Lower leg skin (tissue), 4 donors: Measurements from ENCODE around the gene GPR55. TPM values are rescaled to one million over a fixed set of nuclear protein-coding genes. Genes with fewer than 3 reads are reported as not detected.

Source experiments
- DNase-seq, 2 donors: peaks; one replicate each; pipeline ENCODE4 v3.0.0-alpha.2; 2019; ENCODE audit warnings: low spot score in 2 of 2
- H3K4me3 ChIP-seq: fragments of 200-600 bp; sonication (generic); 2 replicates; pipeline ENCODE4 v1.5.1; 2017; ENCODE audit warnings: mild to moderate bottlenecking, low read depth; ENCODE audit not compliant: poor library complexity, severe bottlenecking
- CTCF ChIP-seq, 3 donors: fragments of 450-650 bp; IDR thresholded peaks; one replicate each; pipeline ENCODE4 v1.5.1; 2016; ENCODE audit warnings: antibody characterized with exemption in 3 of 3, mild to moderate bottlenecking in 3 of 3, moderate library complexity in 2 of 3
- POLR2A ChIP-seq, 2 donors: fragments of 450-650 bp; IDR thresholded peaks; one replicate each; pipeline ENCODE4 v1.6.1; 2016 to 2017; ENCODE audit warnings: antibody characterized with exemption in 2 of 2, mild to moderate bottlenecking in 1 of 2, moderate library complexity in 1 of 2
- WGBS, 2 donors: methylation state at CpG; one replicate each; pipeline ENCODE4 v1.1.5; 2018; 5-methylcytosine and 5-hydroxymethylcytosine counted together
- intact Hi-C: fragments of 100-400 bp; cut with DNase I; formaldehyde crosslinking; loops from one replicate; pipeline ENCODE4 v1.15.0; 2023; ENCODE audit warnings: low total_unique reads
- total RNA-seq, 4 donors: library from RNA; depleted of rRNA; stranded (reverse); fragments of >200 nt; gene quantifications; one replicate each; pipeline ENCODE4 v1.1.0, GENCODE V29; 2016

Gene GPR55
- total RNA-seq, 4 donors from 2014 or later = 0.30 TPM; not detected in 3

DNA sequence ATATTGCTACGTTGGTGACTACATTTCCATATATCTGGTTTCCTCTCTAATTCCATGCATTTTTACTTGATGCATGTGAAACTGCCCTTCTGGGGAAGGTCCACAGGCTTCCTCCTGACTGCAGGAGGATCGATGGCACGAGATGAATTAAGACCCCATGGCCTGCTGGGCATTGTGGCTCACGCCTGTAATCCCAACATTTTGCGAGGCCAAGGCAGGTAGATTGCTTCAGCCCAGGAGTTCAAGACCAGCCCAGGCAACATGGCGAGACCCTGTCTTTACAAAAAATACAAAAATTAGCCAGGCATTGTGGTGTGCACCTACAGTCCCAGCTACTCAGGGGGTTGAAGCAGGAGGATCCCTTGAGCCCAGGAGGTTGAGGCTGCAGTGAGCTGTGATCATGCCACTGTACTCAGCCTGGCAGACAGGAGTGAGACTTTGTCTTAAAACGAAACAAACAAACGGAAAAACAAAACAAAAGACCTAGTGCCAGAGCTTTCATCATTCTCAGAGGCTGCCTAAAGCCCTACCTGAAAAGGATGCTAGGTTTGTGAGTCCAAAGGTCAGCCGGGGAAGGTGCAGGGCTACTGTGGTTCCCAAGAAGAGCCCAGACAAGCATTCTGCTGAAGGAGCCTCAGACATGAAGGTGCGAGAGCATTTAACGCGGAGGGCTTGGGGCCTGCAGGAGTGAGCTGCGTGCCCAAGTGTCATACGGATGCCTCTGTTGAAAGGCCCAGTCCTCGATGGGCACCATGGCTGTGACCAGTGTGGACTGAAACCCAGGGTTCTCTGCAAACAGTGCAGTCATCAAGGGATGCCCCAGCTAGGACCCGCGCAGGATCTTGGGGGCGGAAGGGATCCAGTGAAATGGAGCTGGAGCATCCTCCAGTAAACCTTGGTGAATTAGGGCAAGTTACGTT, 21.6 kb downstream of the GPR55 start:
- TF ChIP-seq POLR2A (IDR thresholded peaks at IDR 0.05) (no peak), CTCF (IDR thresholded peaks at IDR 0.05) (no peak)
- DNase-seq = peak in 1 of 2 donors; percentile 68
- no peak overlapping the region for H3K4me3 ChIP-seq
- intact Hi-C loops = no loop called here
- 90 to 92% methylated on average over 19 of the region's 19 CpGs for WGBS, 2 donors

DNA sequence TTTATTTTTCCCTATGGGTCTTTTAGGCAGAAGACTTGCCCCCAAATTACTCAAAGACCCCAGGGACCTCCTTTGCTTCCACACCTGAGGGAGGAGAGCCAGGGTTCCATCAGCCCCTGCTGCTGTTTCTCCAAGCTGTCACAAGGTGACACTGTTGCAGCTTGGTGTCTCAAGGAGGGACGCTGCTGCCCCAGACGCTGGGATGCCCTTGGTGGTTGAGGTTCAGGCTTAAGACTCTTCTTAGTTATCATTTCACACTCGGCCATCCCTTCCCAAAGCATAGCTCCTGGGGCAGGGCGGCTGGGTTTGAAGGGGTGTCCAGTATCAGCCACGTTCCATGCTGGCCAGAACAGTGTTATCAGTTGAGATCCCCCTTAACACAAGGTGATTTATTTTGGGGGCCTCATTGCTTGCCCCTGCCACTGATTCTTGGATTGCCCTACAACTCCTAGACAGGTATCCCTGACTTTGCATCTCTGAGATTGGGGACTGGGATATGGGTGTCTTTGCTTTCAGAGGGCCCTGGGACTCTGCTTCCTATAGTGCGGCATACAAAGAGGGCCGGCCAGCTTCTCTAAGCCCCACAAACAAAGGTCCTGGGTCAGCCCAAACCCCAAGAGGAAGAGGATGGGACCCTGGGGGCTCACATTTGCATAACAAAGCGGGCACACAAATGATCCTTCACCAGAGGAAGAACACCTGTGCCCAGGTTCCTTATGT, 22.7 kb downstream of the GPR55 start:
- no peak overlapping the region for H3K4me3 ChIP-seq
- 43 to 53% methylated on average over 8 of the region's 8 CpGs for WGBS, 2 donors
- intact Hi-C loops = no loop called here
- TF ChIP-seq CTCF (IDR thresholded peaks at IDR 0.05) = no peak
- no peak for TF ChIP-seq POLR2A (IDR thresholded peaks at IDR 0.05)
- DNase-seq = peak in 1 of 2 donors; percentile 80

GRCh38 chr2:230901006-230901405, 24.0 kb downstream of the GPR55 start:
- DNase-seq = peak in 1 of 2 donors; percentile 53
- H3K4me3 ChIP-seq = no peak overlapping the region
- no peak for TF ChIP-seq POLR2A (IDR thresholded peaks at IDR 0.05)
- no peak for TF ChIP-seq CTCF (IDR thresholded peaks at IDR 0.05)
- 69 to 72% methylated on average over 5 of the region's 5 CpGs for WGBS, 2 donors
- intact Hi-C loops = no loop called here

DNA sequence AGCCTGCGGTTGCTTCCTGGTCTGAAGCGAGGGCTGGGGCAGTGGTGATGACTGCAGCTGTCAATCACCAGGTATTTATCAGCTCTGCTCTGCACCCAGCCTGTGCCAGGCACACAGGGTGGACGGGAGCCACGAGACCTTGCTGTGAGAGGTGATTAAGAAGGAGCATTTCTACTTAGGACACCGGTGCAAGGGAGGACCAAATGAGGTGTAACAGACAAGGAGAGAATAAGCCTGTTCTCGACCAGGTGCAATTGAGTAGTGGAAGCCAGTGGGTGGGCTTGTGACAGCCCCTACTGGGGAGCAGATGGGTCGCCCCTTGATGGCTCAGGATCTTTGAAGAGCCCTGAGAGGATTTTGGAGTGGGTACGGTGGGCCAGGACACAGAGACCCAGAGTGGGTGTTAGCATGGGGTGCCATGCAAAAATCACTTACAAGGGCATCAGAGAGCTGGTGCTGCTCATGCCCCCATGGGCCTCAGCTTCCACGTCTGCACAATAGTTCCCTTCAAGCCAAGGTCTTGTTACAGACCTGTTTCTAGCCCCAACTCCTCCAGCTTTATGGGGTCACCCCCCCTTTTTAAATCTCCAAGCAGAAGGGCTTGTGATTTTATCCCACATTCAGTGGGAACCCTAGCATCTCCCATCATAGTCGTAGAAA, 24.6 kb downstream of the GPR55 start:
- DNase-seq = peak in 1 of 2 donors; percentile 74
- H3K4me3 ChIP-seq = no peak overlapping the region
- intact Hi-C loops = no loop called here
- 76 to 77% methylated on average over 10 of the region's 10 CpGs for WGBS, 2 donors
- TF ChIP-seq POLR2A (IDR thresholded peaks at IDR 0.05) (no peak), CTCF (IDR thresholded peaks at IDR 0.05) (no peak)

GRCh38 chr2:230899786-230900185, 25.3 kb downstream of the GPR55 start:
- no peak overlapping the region for H3K4me3 ChIP-seq
- no peak for DNase-seq
- intact Hi-C loops = no loop called here
- TF ChIP-seq POLR2A (IDR thresholded peaks at IDR 0.05) = no peak
- TF ChIP-seq CTCF (IDR thresholded peaks at IDR 0.05) = no peak
- WGBS, 2 donors = 94 to 96% methylated on average over 4 of the region's 4 CpGs
